Left ventricle myocardium inferior (tissue), 1 donor: ENCODE data around the gene ZMIZ1. TPM values are rescaled to one million over a fixed set of nuclear protein-coding genes. Genes with fewer than 3 reads are reported as not detected.

Experiments
- DNase-seq: peaks from one replicate; pipeline ENCODE4 v3.0.0-alpha.2; 2020
- H3K27ac ChIP-seq: fragments of 200-600 bp; replicated peaks from 2 replicates; pipeline ENCODE4 v1.8.0; 2021
- H3K27me3 ChIP-seq: fragments of 200-600 bp; 2 replicates; pipeline ENCODE4 v1.8.0; 2021; ENCODE audit warnings: low read depth
- H3K36me3 ChIP-seq: fragments of 200-600 bp; 2 replicates; pipeline ENCODE4 v1.8.0; 2021
- H3K4me1 ChIP-seq: fragments of 200-600 bp; 2 replicates; pipeline ENCODE4 v1.8.0; 2021
- H3K4me3 ChIP-seq: fragments of 200-600 bp; 2 replicates; pipeline ENCODE4 v1.8.0; 2021; ENCODE audit warnings: mild to moderate bottlenecking, moderate library complexity
- H3K9me3 ChIP-seq: fragments of 200-600 bp; replicated peaks from 2 replicates; pipeline ENCODE4 v1.8.0; 2021
- CTCF ChIP-seq: fragments of 200-600 bp; IDR thresholded peaks from 2 replicates; pipeline ENCODE4 v1.8.0; 2021; ENCODE audit warnings: antibody characterized with exemption, mild to moderate bottlenecking, borderline replicate concordance
- intact Hi-C: fragments of 100-400 bp; cut with micrococcal nuclease; formaldehyde crosslinking; loops from one replicate; pipeline ENCODE4 v1.11.0; 2022
- total RNA-seq: library from RNA; stranded (reverse); fragmentation: NEBNext Ultra II Directional; extraction: Animal tissue kit (Norgen Biotek cat#: 25700); gene quantifications from one replicate; pipeline ENCODE4 v1.2.1, GENCODE V29; 2021
- donor health status: DM: no; HTN: yes; CAD: no; lungs with severe emphysema.

Gene ZMIZ1
- total RNA-seq, 1 donor from 2014 or later, result 55.9 TPM

- Histone ChIP-seq H3K4me3 (peak overlapping the region; percentile 89), H3K27me3 (no peaks in the 10 kb centered on the region), H3K9me3 (no peaks in the 10 kb centered on the region), H3K36me3 (no peaks in the 10 kb centered on the region), H3K27ac (peak overlapping the region; percentile 99), H3K4me1 (peaks cover 95% of the 10 kb centered on the region)
- intact Hi-C loops, result loop anchor here (5.0 kb wide), 1 partner anchor 73 kb away; no protein-coding TSS in a partner anchor
- DNase-seq, result peak; percentile 58
- TF ChIP-seq CTCF, result no peak
These were observed 5.1 kb downstream of the ZMIZ1 start for GRCh38 chr10:79073784-79074432.

- no peaks in the 10 kb centered on the region for H3K9me3 ChIP-seq
- intact Hi-C loops, result loop anchor here (5.0 kb wide), 1 partner anchor 73 kb away; no protein-coding TSS in a partner anchor
- H3K27me3 ChIP-seq, result no peaks in the 10 kb centered on the region
- peaks cover 99% of the 10 kb centered on the region for H3K4me1 ChIP-seq
- DNase-seq, result no peak
- no peak for TF ChIP-seq CTCF
- H3K27ac ChIP-seq, result peak overlapping the region; percentile 99
- H3K4me3 ChIP-seq, result peak overlapping the region; percentile 89
- H3K36me3 ChIP-seq, result no peaks in the 10 kb centered on the region
These were observed 6.0 kb downstream of the ZMIZ1 start for GRCh38 chr10:79074732-79075131.

GRCh38 chr10:79075418-79075817 lies 6.7 kb downstream of the ZMIZ1 start:
- intact Hi-C loops, result no loop called here
- no peak for TF ChIP-seq CTCF
- H3K4me3 ChIP-seq, result no peak overlapping the region
- H3K36me3 ChIP-seq, result no peaks in the 10 kb centered on the region
- H3K27ac ChIP-seq, result peak overlapping the region; percentile 99
- H3K4me1 ChIP-seq, result peaks cover 99% of the 10 kb centered on the region
- DNase-seq, result no peak
- no peaks in the 10 kb centered on the region for H3K27me3 ChIP-seq
- no peaks in the 10 kb centered on the region for H3K9me3 ChIP-seq

- Histone ChIP-seq H3K4me3 (no peak overlapping the region), H3K27ac (peak overlapping the region; percentile 99), H3K27me3 (no peaks in the 10 kb centered on the region), H3K36me3 (no peaks in the 10 kb centered on the region), H3K9me3 (no peaks in the 10 kb centered on the region), H3K4me1 (peaks cover 100% of the 10 kb centered on the region)
- no peak for TF ChIP-seq CTCF
- no peak for DNase-seq
- intact Hi-C loops, result no loop called here
These were observed 8.9 kb downstream of the ZMIZ1 start for GRCh38 chr10:79077488-79078173.

- H3K4me3 ChIP-seq, result peak overlapping the region; percentile 20
- H3K36me3 ChIP-seq, result no peaks in the 10 kb centered on the region
- H3K9me3 ChIP-seq, result no peaks in the 10 kb centered on the region
- H3K27ac ChIP-seq, result peak overlapping the region; percentile 99
- peaks cover 100% of the 10 kb centered on the region for H3K4me1 ChIP-seq
- intact Hi-C loops, result no loop called here
- H3K27me3 ChIP-seq, result no peaks in the 10 kb centered on the region
- no peak for TF ChIP-seq CTCF
- DNase-seq, result no peak
These were observed 9.7 kb downstream of the ZMIZ1 start for GRCh38 chr10:79078367-79079053.
